HL-60/S4 treated with retinoic acid at 250 ng/mL for 4 days and 3 days (cell line): ENCODE results near the gene NDUFAF3.
"Not testable (repeated sequence)": the region's sequence is repeated elsewhere in the genome, so short reads cannot be mapped to it uniquely, and the experiment has no call there.

ENCODE experiments used
- in situ Hi-C: fragments of 300-500 bp; cut with MboI; formaldehyde crosslinking; loops from 2 replicates; pipeline ENCODE4 v1.7.0; 2022; ENCODE audit warnings: low sequenced_read_pairs

Gene NDUFAF3

GRCh38 chr3:48999085-48999858 is 22.6 kb upstream of the NDUFAF3 start:
- in situ Hi-C loops: no loop called here

GRCh38 chr3:49001155-49001554 is 20.8 kb upstream of the NDUFAF3 start:
- in situ Hi-C loops: no loop called here

GRCh38 chr3:49004352-49005302 is 17.3 kb upstream of the NDUFAF3 start:
- in situ Hi-C loops: no loop called here

- in situ Hi-C loops: no loop called here
These were observed 16.6 kb upstream of the NDUFAF3 start for GRCh38 chr3:49005303-49005680.

GRCh38 chr3:49005998-49006397 is 15.9 kb upstream of the NDUFAF3 start:
- in situ Hi-C loops: no loop called here

- in situ Hi-C loops: no loop called here
These were observed 15.4 kb upstream of the NDUFAF3 start for GRCh38 chr3:49006408-49007067.

- in situ Hi-C loops: no loop called here
These were observed 14.7 kb upstream of the NDUFAF3 start, which contains the start of gene WDR6 for GRCh38 chr3:49007068-49007770. WDR6 (plus strand) TSS chr3:49007391; CDS start chr3:49007432, 41 bp downstream.

- in situ Hi-C loops: no loop called here
These were observed 14.0 kb upstream of the NDUFAF3 start for GRCh38 chr3:49007771-49008528.

- in situ Hi-C loops: not testable (repeated sequence)
These were observed 13.3 kb upstream of the NDUFAF3 start for GRCh38 chr3:49008627-49009026.

DNA sequence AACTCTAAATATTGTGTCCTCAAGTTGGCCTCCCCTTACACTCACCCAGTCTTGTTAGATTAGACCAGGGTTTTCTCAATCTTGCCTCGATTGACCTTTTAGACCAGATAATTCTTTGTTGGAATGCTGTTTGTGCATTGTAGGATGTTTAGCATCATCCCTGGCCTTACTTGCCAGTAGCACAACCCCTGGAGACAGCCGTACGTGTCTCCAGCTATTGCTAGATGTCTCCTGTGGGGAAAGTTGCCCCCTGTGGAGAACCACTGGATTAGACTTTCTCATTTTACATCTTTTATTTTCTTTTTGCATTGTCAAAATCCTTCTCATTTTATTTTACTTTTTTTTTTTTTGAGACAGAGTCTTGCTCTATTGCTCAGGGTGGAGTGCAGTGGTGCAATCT is 12.5 kb upstream of the NDUFAF3 start:
- in situ Hi-C loops: no loop called here

- in situ Hi-C loops: no loop called here
These were observed 9.4 kb upstream of the NDUFAF3 start for GRCh38 chr3:49012441-49013017.

DNA sequence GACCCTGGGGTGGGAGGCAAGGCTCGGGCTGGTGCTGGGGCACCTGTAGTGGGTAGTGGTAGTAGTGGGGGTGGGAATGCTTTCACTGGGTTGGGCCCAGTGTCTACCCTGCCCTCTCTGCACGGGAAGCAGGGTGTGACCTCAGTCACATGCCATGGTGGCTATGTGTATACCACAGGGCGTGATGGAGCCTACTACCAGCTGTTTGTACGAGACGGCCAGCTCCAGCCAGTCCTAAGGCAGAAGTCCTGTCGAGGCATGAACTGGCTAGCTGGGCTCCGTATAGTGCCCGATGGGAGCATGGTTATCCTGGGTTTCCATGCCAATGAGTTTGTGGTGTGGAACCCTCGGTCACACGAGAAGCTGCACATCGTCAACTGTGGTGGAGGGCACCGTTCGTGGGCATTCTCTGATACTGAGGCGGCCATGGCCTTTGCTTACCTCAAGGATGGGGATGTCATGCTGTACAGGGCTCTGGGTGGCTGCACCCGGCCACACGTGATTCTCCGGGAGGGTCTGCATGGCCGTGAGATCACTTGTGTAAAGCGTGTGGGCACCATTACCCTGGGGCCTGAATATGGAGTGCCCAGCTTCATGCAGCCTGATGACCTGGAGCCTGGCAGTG is 8.7 kb upstream of the NDUFAF3 start:
- in situ Hi-C loops: no loop called here

- in situ Hi-C loops: no loop called here
These were observed 7.9 kb upstream of the NDUFAF3 start for GRCh38 chr3:49013738-49014660.

DNA sequence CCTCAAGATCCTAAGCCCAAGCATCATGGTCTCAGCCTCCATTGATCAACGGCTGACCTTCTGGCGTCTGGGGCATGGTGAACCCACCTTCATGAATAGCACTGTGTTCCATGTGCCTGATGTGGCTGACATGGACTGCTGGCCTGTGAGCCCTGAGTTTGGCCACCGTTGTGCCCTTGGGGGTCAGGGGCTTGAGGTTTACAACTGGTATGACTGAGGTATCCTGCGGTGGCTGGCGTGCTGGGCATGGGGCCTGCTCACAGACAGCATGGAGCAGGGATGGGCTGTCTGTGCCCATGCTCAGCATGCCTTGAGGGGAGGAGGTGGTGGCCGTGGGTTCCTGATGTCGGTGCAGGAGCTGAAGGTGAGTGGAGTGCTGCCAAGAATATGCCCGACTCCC is 6.8 kb upstream of the NDUFAF3 start:
- in situ Hi-C loops: no loop called here

DNA sequence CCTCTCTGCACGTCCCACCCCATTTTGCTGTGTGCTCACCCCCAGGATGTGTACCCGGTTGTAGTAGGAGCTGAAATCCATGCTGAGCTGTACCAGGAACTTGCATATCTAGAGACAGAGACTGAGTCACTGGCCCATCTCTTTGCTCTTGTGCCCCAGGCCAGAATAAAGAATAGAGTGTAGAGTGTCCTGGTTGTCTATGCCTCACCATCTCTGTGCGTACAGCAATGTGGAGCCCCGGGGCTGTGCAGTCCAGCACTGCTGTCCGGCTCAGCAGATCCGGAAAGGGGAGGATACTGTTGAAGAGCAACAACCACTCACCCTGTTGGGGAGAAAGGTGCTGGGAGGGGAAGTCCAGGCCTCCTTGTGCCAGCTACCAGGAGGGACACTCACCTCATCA is 6.2 kb upstream of the NDUFAF3 start:
- in situ Hi-C loops: no loop called here

DNA sequence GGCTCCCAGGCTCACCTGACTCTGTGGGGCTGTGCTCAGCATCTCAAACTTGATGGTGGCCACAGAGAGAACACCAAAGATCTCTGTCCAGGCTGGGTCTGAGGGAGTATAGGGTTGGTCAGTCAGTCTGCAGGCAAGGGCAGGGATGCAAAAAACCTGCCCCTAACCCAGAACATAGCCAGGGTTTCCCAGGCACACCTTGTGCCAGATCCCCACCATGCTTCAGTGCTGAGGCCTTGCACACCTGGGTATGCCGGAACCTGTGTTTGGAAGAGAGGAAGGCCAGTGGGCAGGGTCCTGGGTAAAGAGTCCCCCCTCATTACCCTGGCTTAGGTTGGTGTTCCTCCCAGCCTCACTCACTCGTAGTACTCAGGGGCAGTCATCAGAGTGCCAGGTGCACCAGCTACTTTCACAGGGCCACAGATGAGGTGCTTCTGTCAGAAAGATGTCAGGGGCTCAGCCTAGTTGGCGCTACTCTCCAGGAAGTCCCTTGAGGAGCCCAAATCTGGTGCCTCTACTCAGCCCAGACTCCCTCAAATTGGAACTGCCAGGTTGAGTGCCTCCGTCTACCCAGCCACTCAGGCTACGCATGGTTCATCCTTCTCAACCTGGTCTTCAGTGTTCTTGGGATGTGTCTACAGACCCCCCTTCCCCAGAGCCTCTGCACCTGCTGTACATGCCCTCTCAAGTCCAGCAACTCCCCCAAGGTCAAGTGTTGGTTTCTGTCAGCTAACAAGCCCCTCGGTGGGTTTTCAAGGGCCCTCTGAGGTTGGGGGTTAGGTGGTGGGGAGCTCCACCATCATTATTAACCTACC is 5.3 kb upstream of the NDUFAF3 start:
- in situ Hi-C loops: no loop called here

DNA sequence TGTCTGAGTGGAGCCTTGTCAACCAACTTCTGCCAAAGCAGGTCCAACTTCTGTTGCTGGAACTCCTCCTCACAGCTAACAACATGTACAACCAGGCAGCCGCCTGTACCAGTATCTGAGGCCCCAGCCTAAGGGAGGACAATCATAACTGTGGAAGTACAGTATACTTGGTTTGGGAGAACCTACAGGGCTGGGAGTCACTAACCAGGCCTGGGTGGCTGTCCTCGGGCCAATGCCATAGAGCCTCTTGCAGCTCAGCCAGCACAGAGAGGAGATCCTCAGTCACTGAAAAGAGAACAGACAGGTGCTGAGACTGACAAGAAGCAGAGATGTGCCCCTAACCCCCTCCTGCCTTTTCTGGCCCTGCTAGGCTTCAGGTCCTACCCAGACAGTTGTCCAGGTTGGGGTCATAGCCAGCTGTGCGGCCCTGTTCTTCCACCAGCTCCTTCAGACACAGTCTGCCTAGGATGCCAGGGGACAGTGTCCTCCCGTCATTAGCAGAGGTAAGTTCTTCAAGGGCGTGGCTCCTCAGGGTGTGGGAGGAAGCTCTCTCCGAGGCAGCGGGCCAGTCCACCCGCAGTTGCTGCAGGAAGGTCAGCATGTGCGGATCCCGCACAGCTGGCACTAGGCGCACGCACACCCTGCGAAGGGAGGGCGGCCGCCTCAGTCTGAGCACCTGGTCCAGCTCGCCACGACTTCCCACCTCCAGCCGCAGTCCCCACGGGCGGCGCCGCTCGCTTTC is 4.5 kb upstream of the NDUFAF3 start:
- in situ Hi-C loops: no loop called here
